NCI-H748 treated with DMSO at 0.1 percent for 48 hours (cell line): ENCODE measurements around the gene CYP27A1.

ENCODE experiments used
- DNase-seq: peaks from one replicate; lab custom pipeline; 2025; lab: John Stamatoyannopoulos, UW

CYP27A1 gene

GRCh38 chr2:218859556-218859987, 77.6 kb downstream of the CYP27A1 start, which contains the start of gene WNT6:
WNT6 (plus strand) TSS chr2:218859805; CDS start chr2:218860038, 233 bp downstream.
- no peak for DNase-seq

DNA sequence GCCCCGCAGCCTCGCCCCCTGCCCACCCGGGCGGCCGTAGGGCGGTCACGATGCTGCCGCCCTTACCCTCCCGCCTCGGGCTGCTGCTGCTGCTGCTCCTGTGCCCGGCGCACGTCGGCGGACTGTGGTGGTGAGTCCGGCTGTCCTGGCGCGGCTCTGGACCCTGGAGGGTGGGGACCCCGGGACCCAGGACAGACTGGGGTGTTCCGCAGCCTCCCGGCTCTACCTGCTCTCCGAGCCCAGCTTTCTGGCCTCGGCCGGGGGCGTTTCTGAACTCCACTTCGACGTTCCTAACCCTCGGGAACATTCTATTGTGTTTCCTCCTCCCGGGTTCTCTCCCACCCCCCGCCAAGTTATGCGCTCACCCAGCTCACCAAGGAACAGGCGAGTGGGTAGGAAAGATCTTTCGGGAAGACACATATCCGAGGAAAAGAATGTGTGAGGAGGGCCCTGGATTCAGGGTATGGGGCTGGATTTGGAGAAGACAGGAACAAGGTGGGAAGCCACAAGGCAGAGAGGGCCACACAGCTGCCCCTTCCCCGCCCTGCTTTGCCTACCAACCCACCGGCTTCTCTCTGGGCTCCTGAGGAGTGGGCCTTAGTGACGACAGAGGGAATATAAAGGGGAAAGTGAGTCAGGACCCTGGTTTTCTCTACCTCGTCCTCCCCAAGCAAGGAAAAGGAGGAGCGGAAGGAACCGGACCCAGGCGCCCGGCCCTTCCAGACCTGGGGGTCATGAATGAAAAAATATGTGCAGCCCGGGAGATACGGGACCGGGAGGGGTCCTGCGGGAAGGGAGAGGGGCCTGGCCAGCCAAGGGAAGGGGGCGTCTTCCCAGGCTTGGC, 78.3 kb downstream of the CYP27A1 start:
- DNase-seq: no peak

- DNase-seq: peak; percentile 88
These were observed 79.0 kb downstream of the CYP27A1 start for GRCh38 chr2:218860950-218861381.

DNA sequence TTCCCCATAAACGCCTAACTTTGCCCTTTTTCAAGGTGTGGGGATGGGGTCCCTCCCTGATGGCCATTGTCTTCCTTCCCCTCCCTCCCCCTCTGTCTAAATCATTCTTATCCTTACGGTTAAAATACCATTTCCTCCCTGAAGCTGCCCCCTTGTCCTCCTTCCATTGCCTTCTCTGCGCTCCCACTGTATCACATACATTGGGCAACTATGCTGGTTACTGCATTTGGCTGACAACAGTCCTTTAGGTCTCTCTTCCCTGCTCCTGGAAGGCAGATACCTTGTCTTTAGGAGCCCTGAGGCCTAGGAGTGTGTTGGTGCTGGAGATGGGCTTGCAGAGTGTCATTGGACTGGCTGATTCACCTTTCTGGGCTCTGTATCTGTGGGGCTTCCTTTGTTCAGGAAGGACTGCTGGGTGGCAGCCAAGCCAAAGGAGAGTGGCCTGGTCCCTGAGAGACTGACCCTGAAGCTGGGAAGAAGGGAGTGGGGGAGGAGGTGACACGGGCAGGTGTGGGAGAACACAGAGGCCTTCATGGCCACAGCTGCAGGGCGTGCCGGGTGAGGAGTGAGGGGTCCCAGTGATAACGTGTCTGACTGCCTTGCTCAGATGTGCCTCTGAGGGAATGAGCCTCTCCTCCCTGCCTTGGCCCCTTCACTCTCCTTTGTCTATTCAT, 79.8 kb downstream of the CYP27A1 start:
- DNase-seq: no peak

DNA sequence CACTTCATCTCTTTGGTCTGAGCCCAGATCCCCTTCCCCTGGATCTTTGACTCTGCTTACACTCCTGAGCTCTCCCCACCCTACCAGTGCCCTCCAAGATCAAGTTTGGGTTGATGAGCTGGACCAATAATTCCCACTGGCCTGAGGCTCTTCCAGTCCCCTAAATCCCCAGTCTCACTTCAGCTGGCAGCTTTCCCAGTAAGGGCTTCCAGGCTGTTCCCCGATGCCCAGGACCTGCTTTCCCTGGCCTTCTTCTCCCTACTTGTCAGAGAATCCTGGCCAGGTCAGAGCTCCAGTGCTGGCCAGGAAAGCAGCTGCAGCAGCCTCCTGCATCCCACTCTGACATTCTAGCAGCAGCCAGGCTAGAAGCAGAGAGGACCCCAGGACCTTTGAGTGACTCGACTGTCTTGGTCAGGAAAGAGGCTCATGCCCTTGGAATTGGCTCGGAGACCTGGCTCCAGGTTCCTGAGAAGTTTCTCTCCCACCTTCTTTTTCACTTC, 81.1 kb downstream of the CYP27A1 start:
- DNase-seq: no peak
